NAMALWA (cell line): ENCODE measurements around the gene LRRC10.
A peak's percentile ranks its signal among the peaks of the same experiment; 100 is the strongest.

Source experiments
- DNase-seq: peaks from one replicate; pipeline ENCODE4 v3.0.0-alpha.2; 2015; ENCODE audit warnings: low spot score

LRRC10 gene, protein sequence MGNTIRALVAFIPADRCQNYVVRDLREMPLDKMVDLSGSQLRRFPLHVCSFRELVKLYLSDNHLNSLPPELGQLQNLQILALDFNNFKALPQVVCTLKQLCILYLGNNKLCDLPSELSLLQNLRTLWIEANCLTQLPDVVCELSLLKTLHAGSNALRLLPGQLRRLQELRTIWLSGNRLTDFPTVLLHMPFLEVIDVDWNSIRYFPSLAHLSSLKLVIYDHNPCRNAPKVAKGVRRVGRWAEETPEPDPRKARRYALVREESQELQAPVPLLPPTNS

GRCh38 chr12:69610729-69611128, at the start of gene LRRC10:
LRRC10 (minus strand) TSS chr12:69610907; CDS start chr12:69610838, 69 bp downstream.
- no peak for DNase-seq

- no peak for DNase-seq
These were observed 49.6 kb upstream of the LRRC10 start for GRCh38 chr12:69660164-69660863.

GRCh38 chr12:69658203-69658602, 47.5 kb upstream of the LRRC10 start:
- DNase-seq: no peak

DNA sequence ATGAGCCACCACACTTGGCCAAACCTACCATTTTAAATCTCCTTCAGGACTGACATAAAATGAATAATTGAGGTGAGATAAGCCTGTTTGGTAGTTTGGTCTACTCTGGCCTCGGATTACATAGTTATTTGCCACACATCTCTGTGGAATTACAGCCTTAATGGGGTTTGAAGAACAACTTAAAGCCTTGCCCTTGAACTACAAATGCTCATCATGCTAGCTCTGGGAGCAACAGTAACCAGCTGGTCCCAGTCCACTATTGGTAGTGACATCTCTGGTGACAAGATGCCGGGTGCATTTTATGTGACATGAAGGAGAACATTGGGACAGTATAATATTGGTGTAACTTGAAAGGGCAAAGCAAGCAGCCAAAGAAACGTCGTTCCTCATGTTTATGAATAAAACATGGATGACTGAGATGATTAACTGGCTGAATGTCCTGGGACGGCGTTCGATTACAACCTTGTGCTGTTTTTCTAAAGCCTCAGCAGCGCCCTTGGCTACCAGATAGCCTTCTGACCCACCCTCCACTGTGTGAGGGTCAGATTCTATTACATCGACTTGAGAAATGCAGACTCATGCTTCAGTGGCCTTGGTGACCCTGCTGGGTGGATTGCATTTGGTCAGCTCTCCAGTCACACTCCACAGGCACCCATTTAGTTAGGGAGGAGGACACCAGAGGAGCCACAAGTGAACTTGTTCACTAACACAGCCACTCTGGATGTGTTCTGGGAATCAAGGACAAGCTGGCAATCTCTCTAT, 46.9 kb upstream of the LRRC10 start:
- no peak for DNase-seq

DNA sequence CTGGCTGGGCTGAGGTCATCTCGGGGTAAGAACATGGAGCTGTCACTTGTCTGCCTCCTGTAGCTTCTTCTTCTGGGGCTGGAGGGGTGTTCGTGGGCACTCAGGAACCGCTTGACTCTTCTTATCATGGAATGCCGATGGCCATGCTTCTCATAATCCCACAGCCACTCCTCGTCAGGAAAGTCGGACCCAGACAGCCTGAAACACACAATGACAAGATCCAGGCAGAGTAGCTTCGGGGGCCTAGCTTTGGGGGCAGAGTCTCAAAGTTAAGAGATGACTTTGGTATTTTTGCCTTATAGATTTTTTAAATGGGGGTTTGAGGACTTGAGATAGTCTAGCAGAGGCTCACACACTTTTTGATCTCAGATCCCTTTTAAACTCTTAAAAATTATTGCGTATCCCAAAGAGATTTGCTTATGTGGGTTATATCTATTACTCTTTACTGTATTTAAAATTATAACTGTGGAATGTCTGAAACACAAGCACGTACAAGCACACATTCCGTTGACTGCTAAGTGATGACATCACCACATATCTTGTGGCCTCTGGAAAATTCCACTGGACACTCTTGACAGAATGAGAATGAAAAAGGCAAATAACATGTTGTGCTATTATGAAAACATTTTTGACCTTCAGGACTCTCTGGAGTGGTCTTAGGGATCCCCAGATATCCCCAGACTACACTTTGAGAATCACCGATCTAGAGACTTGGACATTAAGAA, 45.1 kb upstream of the LRRC10 start:
- DNase-seq: no peak

- DNase-seq: no peak
These were observed 43.0 kb upstream of the LRRC10 start for GRCh38 chr12:69653703-69654102.

- DNase-seq: no peak
These were observed 41.2 kb upstream of the LRRC10 start for GRCh38 chr12:69651922-69652321.

DNA sequence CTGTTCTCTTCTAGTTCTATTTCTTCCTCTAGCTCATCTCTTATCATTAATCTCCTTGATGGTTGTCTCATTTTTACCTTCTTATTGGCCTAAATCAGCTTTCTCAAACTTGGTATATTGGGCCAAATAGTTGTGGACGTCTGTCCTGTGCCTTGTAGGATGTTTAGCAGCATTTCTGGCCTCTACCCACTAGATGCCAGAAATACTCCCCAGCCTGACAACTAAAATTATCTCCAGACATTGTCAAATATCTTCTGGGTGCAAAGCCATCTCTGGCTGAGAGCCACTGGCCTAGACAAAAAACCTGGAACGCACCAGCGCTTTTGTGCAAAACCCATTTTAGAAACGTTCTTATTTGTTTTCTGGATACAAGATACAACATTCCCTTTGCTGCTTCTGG, 38.8 kb upstream of the LRRC10 start:
- no peak for DNase-seq

DNA sequence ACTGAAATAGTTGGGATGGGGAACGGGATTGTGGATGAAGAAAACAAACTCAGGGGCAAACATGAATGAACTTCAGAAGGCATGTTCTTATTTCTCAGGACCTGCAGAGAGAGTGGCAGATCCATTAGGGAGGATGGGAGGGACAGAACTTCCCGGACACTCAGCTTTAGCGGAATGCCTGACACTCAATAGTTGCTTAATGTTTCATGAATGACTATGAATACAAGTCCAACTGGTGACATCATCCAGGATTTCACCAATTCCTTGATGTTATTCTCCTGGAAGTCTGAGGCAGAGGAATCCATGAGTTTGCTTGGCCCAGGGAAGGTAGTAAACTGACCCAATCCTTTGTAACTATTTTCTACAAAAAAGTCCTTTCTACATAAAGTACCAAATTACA, 37.8 kb upstream of the LRRC10 start:
- no peak for DNase-seq

DNA sequence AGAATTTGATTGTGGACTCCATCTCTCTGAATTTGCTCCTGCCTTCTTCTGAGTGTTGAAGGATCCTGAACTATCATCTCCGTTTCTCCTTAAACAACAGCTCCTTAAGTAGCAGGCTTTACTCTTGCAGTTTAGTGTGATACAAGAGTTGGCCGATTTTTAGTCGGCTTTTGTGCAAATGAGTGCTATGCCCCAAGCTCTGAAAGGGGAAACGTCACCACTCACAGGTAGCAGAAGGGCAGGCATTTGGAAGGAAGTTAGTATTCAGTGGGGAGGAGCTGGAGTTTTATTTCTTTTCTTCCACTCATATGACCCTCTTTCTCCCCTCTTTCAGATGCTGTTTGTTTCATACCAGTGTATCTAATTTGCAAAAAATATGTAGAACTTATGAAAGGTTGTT, 36.5 kb upstream of the LRRC10 start:
- DNase-seq: no peak

GRCh38 chr12:69645031-69645430, 34.3 kb upstream of the LRRC10 start:
- no peak for DNase-seq

DNA sequence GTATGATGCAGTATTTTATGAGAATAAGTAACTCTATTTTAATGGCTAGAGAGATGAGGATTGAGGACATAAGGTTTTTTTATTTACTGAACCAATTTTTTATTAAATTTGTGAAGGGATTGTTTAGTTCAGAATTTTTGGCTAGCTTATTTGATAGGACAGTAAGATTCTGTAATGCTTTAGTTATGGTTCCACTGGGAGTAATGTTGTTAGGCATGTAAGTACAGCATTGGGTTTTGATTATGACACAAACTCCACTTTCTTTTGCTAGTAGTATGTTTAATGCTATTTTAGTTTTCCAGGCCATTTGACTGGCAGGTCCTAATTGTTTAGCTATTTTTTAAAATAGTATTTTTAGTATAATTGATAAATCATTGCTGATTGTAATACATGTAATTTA, 33.8 kb upstream of the LRRC10 start:
- DNase-seq: no peak

DNA sequence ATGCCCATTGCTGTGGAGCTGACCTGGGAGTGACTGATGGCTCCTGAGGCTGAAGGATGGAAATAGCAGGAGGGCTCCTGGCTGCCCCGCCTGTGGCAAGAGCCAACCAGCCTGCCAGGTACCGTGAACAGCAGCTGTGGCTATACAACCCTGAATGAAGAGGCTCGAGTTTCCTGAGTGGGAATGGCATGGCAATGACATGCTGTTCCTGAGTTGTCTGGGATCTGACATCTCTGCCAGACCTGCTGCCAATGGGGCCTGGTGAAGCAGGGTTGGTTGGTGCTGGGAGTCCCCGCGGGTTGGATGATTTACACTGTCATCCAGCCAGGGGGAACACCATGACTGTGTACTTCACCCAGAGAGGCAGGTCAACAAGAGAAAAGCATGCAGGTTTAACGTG, 31.8 kb upstream of the LRRC10 start:
- DNase-seq: no peak

DNA sequence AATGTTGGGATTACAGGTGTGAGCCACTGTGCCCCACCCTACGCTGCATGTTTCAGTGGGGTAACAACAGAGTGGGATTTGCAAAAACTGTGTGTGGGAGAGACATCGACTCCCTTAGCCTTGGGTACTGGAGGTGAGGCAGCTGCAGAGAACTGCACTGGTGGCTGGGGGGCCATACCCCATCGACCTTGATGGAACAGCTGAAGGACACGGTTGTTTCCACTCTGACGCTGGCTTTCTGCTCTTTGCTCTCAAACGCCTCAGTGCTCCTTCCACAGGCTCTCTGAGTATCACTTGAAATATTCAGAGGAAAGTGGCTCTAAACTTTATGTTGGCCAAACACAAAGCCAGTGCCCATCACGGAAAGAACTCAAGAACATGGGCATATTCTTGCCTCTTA, 30.8 kb upstream of the LRRC10 start:
- no peak for DNase-seq

GRCh38 chr12:69639400-69640016, 28.8 kb upstream of the LRRC10 start:
- peak; percentile 83 for DNase-seq

DNA sequence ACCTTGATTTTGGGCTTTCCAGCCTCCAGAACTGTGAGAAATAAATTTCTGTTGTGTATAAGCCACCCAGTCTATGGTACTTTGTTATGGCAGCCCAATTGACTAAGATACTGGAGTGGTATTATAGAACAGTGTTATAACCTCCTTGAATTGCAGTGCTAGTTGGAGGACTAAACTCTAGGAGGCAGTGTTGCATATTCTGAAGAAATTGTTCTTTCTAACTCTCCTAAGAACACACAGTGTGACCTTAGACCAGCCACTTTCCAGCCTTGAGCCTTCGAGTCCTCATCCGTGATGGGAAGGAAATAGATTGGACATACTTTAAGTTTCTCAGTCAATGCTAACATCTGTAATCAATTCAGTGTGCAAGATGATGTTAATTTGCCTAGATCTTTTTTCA, 22.4 kb upstream of the LRRC10 start:
- DNase-seq: peak; percentile 40

GRCh38 chr12:69630191-69630590, 19.5 kb upstream of the LRRC10 start:
- peak; percentile 20 for DNase-seq

GRCh38 chr12:69627501-69627900, 16.8 kb upstream of the LRRC10 start:
- no peak for DNase-seq

DNA sequence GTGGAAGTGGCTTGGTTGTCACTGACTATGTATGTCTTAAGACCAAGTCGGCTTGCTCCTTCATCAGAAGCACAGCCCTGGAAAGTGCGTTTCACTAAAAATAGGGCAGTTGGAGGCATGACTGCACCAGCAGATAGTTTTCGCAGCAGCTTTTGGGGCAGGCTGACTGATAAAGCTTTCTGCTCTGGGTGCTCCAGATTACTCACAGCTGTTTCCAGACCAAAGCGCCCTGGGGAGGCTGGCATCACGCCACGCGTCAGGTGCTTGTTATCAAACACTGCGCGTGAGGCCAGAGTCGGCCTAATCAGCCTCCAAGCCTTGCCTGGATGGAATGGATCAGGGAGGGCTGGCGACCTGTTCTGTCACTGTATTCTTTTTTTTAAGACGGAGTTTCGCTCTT, 13.3 kb upstream of the LRRC10 start:
- DNase-seq: no peak

GRCh38 chr12:69621551-69621950, 10.8 kb upstream of the LRRC10 start:
- no peak for DNase-seq

DNA sequence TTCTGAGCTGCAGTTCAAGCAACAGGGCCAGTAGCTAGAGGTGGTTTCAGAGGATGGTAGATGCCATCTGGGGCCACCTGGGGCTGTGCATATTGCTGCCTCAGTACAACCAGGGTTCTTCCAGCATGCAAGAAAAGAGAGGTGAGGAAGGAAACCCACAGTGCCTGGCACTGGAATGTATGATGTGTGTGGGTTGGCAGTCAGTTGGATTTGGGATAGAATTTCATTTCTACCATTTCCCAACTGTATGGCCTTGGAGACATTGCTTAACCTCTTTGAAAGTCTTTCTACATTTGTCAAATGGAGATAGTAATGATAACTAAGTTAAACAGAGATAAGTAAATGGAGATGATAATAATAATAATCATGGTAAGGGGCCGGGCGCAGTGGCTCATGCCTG, 10.2 kb upstream of the LRRC10 start:
- DNase-seq: no peak

- DNase-seq: no peak
These were observed 9.4 kb upstream of the LRRC10 start for GRCh38 chr12:69620077-69620476.
